DMS153 treated with DMSO at 0.1 percent for 48 hours (cell line): ENCODE measurements around the gene DLGAP1.
"Not testable (repeated sequence)": the region's sequence is repeated elsewhere in the genome, so short reads cannot be mapped to it uniquely, and the experiment has no call there.

Experiments
- DNase-seq: peaks from one replicate; lab custom pipeline; 2025; ENCODE audit not compliant: unreplicated experiment; lab: John Stamatoyannopoulos, UW

DLGAP1 gene

GRCh38 chr18:3615374-3615985 lies 839.6 kb downstream of the DLGAP1 start:
- DNase-seq: no peak

GRCh38 chr18:3612315-3612714 lies 842.8 kb downstream of the DLGAP1 start:
- no peak for DNase-seq

GRCh38 chr18:3611313-3612090 lies 843.6 kb downstream of the DLGAP1 start:
- DNase-seq: no peak

- DNase-seq: no peak
Measured at GRCh38 chr18:3610813-3611212, 844.3 kb downstream of the DLGAP1 start.

GRCh38 chr18:3610188-3610708 lies 844.9 kb downstream of the DLGAP1 start:
- no peak for DNase-seq

- DNase-seq: no peak
Measured at GRCh38 chr18:3608488-3608887, 846.6 kb downstream of the DLGAP1 start.

- DNase-seq: not testable (repeated sequence)
Measured at GRCh38 chr18:3608099-3608453, 847.0 kb downstream of the DLGAP1 start.

GRCh38 chr18:3607309-3608098 lies 847.6 kb downstream of the DLGAP1 start:
- no peak for DNase-seq

- DNase-seq: not testable (repeated sequence)
Measured at GRCh38 chr18:3606863-3607262, 848.2 kb downstream of the DLGAP1 start.

- DNase-seq: no peak
Measured at GRCh38 chr18:3605954-3606443, 849.1 kb downstream of the DLGAP1 start.

GRCh38 chr18:3605486-3605952 lies 849.6 kb downstream of the DLGAP1 start:
- DNase-seq: no peak

GRCh38 chr18:3604498-3605408 lies 850.4 kb downstream of the DLGAP1 start:
- no peak for DNase-seq

- DNase-seq: no peak
Measured at GRCh38 chr18:3604235-3604497, 850.9 kb downstream of the DLGAP1 start.

GRCh38 chr18:3603421-3604234 lies 851.5 kb downstream of the DLGAP1 start:
- no peak for DNase-seq

- DNase-seq: not testable (repeated sequence)
Measured at GRCh38 chr18:3601106-3601755, 853.9 kb downstream of the DLGAP1 start.

GRCh38 chr18:3599861-3600260 lies 855.2 kb downstream of the DLGAP1 start:
- no peak for DNase-seq

GRCh38 chr18:3599195-3599594 lies 855.9 kb downstream of the DLGAP1 start:
- no peak for DNase-seq

- no peak for DNase-seq
Measured at GRCh38 chr18:3598581-3598980, 856.5 kb downstream of the DLGAP1 start.
